ENCODE results near the gene SYCE1L. TPM values are rescaled to one million over a fixed set of nuclear protein-coding genes. Genes with fewer than 3 reads are reported as not detected.

The SYCE1L gene
- polyA plus RNA-seq, 1 donor (not counting 4 experiments of a cell fraction or from before 2014, with no cell fraction given): 0.21 TPM

DNA sequence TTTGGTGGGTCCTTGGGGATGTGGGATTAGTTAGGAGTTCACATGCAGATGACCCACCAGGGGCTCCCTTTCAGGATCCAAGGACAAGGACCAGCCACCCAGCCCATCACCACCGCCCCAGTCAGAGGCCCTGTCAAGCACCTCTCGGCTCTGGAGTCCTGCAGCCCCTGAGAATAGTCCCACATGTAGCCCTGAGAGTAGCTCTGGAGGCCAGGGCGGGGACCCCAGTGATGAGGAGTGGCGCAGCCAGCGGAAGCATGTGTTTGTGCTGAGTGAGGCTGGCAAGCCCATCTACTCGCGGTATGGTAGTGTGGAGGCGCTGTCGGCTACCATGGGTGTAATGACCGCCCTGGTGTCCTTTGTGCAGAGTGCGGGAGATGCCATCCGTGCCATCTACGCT lies 5.8 kb upstream of the SYCE1L start:
- Histone ChIP-seq H3K79me2 (ENCODE audit: control insufficient read depth, insufficient read depth, low read length) (peaks cover 31% of the 10 kb centered on the region), H4K20me1 (ENCODE audit: control insufficient read depth, extremely low read depth, insufficient read depth, low read length) (no peaks in the 10 kb centered on the region), H3K36me3 (ENCODE audit: control insufficient read depth in 2 of 2, extremely low read depth in 1 of 2, insufficient read depth in 2 of 2, low read length in 2 of 2) (peaks cover 11 to 22% of the 10 kb centered on the region in 2 experiments), H3K27ac (ENCODE audit: control insufficient read depth, insufficient read depth, low read length) (no peak overlapping the region), H3K9ac (ENCODE audit: control insufficient read depth, extremely low read depth, insufficient read depth, low read length) (no peak overlapping the region), H3K4me2 (ENCODE audit: control insufficient read depth, extremely low read depth, insufficient read depth, low read depth, low read length) (no peak overlapping the region), H3K27me3 (ENCODE audit: control insufficient read depth, extremely low read depth, insufficient read depth, low read length) (no peaks in the 10 kb centered on the region), H3K4me3 (ENCODE audit: control insufficient read depth in 2 of 3, extremely low read depth in 1 of 3, insufficient read depth in 2 of 3, low read depth in 1 of 3, low read length in 3 of 3) (no peak overlapping the region), H3K9me3 (ENCODE audit: control insufficient read depth, low read depth, low read length) (no peaks in the 10 kb centered on the region), H2AFZ (ENCODE audit: control insufficient read depth, low read length) (no peak overlapping the region), H3K4me1 (ENCODE audit: control insufficient read depth, extremely low read depth, insufficient read depth, low read length) (peaks cover 10% of the 10 kb centered on the region), H3K9me1 (ENCODE audit: control insufficient read depth, extremely low read depth, insufficient read depth, low read length) (no peaks in the 10 kb centered on the region)
- TF ChIP-seq, protein P1, sequence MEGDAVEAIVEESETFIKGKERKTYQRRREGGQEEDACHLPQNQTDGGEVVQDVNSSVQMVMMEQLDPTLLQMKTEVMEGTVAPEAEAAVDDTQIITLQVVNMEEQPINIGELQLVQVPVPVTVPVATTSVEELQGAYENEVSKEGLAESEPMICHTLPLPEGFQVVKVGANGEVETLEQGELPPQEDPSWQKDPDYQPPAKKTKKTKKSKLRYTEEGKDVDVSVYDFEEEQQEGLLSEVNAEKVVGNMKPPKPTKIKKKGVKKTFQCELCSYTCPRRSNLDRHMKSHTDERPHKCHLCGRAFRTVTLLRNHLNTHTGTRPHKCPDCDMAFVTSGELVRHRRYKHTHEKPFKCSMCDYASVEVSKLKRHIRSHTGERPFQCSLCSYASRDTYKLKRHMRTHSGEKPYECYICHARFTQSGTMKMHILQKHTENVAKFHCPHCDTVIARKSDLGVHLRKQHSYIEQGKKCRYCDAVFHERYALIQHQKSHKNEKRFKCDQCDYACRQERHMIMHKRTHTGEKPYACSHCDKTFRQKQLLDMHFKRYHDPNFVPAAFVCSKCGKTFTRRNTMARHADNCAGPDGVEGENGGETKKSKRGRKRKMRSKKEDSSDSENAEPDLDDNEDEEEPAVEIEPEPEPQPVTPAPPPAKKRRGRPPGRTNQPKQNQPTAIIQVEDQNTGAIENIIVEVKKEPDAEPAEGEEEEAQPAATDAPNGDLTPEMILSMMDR (optimal IDR thresholded peaks at IDR 0.05 in 1 of 3, IDR thresholded peaks at IDR 0.05 in 1 of 3, conservative IDR thresholded peaks at IDR 0.05 in 1 of 3; ENCODE audit: extremely low read depth in 1 of 3, insufficient read depth in 2 of 3, low read length in 3 of 3): no peak
- no peak for TF ChIP-seq EZH2 (IDR thresholded peaks at IDR 0.05; ENCODE audit: low read length)
- FAIRE-seq: no peak
- DNase-seq (ENCODE audit: low read depth, low spot score): no peak
- dilution Hi-C loops (cut with MboI; ENCODE audit: extremely low pct_ligation_motif_present, low sequenced_read_pairs): no loop called here

DNA sequence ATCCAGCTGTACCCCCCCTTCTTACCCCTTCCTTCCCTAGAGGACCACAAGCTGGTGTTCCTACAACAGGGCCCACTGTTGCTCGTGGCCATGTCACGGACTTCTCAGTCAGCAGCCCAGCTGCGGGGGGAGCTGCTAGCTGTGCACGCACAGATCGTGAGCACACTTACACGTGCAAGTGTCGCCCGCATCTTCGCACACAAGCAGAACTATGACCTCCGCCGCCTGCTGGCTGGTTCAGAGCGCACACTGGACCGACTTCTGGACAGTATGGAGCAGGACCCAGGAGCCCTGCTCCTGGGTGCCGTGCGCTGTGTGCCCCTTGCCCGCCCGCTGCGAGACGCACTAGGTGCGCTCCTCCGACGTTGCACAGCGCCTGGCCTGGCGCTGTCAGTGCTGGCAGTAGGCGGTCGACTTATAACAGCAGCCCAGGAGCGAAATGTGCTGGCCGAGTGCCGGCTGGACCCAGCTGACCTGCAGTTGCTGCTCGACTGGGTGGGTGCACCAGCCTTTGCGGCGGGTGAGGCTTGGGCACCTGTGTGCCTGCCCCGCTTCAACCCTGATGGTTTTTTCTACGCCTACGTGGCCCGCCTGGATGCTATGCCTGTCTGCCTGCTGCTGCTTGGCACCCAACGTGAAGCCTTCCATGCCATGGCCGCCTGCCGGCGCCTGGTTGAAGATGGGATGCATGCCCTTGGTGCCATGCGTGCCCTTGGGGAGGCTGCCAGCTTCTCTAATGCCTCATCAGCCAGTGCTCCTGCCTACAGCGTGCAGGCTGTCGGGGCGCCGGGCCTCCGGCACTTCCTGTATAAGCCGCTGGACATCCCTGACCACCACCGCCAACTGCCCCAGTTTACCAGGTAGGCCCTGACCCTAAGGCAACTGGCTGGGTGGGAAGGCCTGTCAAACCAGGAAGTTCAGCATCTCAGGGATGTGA lies 4.6 kb upstream of the SYCE1L start:
- FAIRE-seq (no peak), DNase-seq (ENCODE audit: low read depth, low spot score) (no peak)
- Histone ChIP-seq H3K9me3 (ENCODE audit: control insufficient read depth, low read depth, low read length) (no peaks in the 10 kb centered on the region), H3K36me3 (ENCODE audit: control insufficient read depth in 2 of 2, extremely low read depth in 1 of 2, insufficient read depth in 2 of 2, low read length in 2 of 2) (peaks cover 18 to 22% of the 10 kb centered on the region in 2 experiments), H3K27me3 (ENCODE audit: control insufficient read depth, extremely low read depth, insufficient read depth, low read length) (no peaks in the 10 kb centered on the region), H4K20me1 (ENCODE audit: control insufficient read depth, extremely low read depth, insufficient read depth, low read length) (no peaks in the 10 kb centered on the region), H3K9ac (ENCODE audit: control insufficient read depth, extremely low read depth, insufficient read depth, low read length) (no peak overlapping the region), H3K9me1 (ENCODE audit: control insufficient read depth, extremely low read depth, insufficient read depth, low read length) (no peaks in the 10 kb centered on the region), H3K4me1 (ENCODE audit: control insufficient read depth, extremely low read depth, insufficient read depth, low read length) (peaks cover 10% of the 10 kb centered on the region), H2AFZ (ENCODE audit: control insufficient read depth, low read length) (no peak overlapping the region), H3K4me3 (ENCODE audit: control insufficient read depth in 2 of 3, extremely low read depth in 1 of 3, insufficient read depth in 2 of 3, low read depth in 1 of 3, low read length in 3 of 3) (no peak overlapping the region), H3K79me2 (ENCODE audit: control insufficient read depth, insufficient read depth, low read length) (peaks cover 31% of the 10 kb centered on the region), H3K4me2 (ENCODE audit: control insufficient read depth, extremely low read depth, insufficient read depth, low read depth, low read length) (no peak overlapping the region), H3K27ac (ENCODE audit: control insufficient read depth, insufficient read depth, low read length) (no peak overlapping the region)
- no peak for TF ChIP-seq EZH2 (IDR thresholded peaks at IDR 0.05; ENCODE audit: low read length)
- TF ChIP-seq, protein P1 (optimal IDR thresholded peaks at IDR 0.05 in 1 of 3, IDR thresholded peaks at IDR 0.05 in 1 of 3, conservative IDR thresholded peaks at IDR 0.05 in 1 of 3; ENCODE audit: extremely low read depth in 1 of 3, insufficient read depth in 2 of 3, low read length in 3 of 3): no peak
- dilution Hi-C loops (cut with MboI; ENCODE audit: extremely low pct_ligation_motif_present, low sequenced_read_pairs): no loop called here

Measured in keratinocyte (primary cell).